ENCODE results near the gene WDFY3. TPM values are rescaled to one million over a fixed set of nuclear protein-coding genes. Genes with fewer than 3 reads are reported as not detected.

WDFY3 gene
- total and polyA plus RNA-seq, 2 of the 13 experiments (the other 11 are each of a cell fraction or from before 2014, with no cell fraction given) = 16.7 to 24.5 TPM

GRCh38 chr4:84966382-84967242 is at the start of gene WDFY3 (continued):
- TF ChIP-seq PBX2 (CRISPR knock-in tag; IDR thresholded peaks at IDR 0.05) (no peak), ZNF350 (CRISPR knock-in tag; IDR thresholded peaks at IDR 0.05; ENCODE audit: borderline replicate concordance, low read depth) (0 out of 2 replicates have a peak, but pooled peaks have one; percentile 19), CENPBD1 (CRISPR knock-in tag; IDR thresholded peaks at IDR 0.05; ENCODE audit: borderline replicate concordance, low read depth) (no peak), KDM1A (CRISPR knock-in tag; IDR thresholded peaks at IDR 0.05) (no peak), MLX (CRISPR knock-in tag; IDR thresholded peaks at IDR 0.05) (no peak), ZSCAN30 (CRISPR knock-in tag; IDR thresholded peaks at IDR 0.05) (no peak), IRF2 (CRISPR knock-in tag; IDR thresholded peaks at IDR 0.05) (peak; percentile 17; the same call in 1 of the 2 replicates), ZNF414 (CRISPR knock-in tag; IDR thresholded peaks at IDR 0.05) (no peak), HDAC2 (CRISPR knock-in tag; IDR thresholded peaks at IDR 0.05) (peak; percentile 52; the same call in 1 of the 2 replicates), SAFB2 (CRISPR knock-in tag; IDR thresholded peaks at IDR 0.05; ENCODE audit: borderline replicate concordance, low read depth) (0 out of 2 replicates have a peak, but pooled peaks have one; percentile 35), ATF3 (CRISPR knock-in tag; IDR thresholded peaks at IDR 0.05) (no peak), HNF4G (IDR thresholded peaks at IDR 0.05; ENCODE audit: borderline replicate concordance, low read depth, low read length) (peak; percentile 28; the same call in 1 of the 2 replicates), HNF4G (CRISPR knock-in tag; IDR thresholded peaks at IDR 0.05; ENCODE audit: borderline replicate concordance, low read depth) (no peak; the same call in 1 of the 2 replicates), ZNF280B (CRISPR knock-in tag; IDR thresholded peaks at IDR 0.05; ENCODE audit: borderline replicate concordance) (no peak), ATF7-NPFF (CRISPR knock-in tag; IDR thresholded peaks at IDR 0.05; ENCODE audit: low read depth) (no peak), ZNF10 (CRISPR knock-in tag; IDR thresholded peaks at IDR 0.05; ENCODE audit: borderline replicate concordance, low read depth) (no peak), HOXA3 (CRISPR knock-in tag; IDR thresholded peaks at IDR 0.05) (peak; percentile 41; the same call in 1 of the 2 replicates), NCOR1 (IDR thresholded peaks at IDR 0.05; ENCODE audit: borderline replicate concordance, low read length) (no peak), ZNF530 (CRISPR knock-in tag; IDR thresholded peaks at IDR 0.05; ENCODE audit: low read depth) (no peak), MED13 (CRISPR knock-in tag; IDR thresholded peaks at IDR 0.05) (no peak), THYN1 (CRISPR knock-in tag; IDR thresholded peaks at IDR 0.05; ENCODE audit: borderline replicate concordance, low read depth) (no peak), FOXM1 (CRISPR knock-in tag; IDR thresholded peaks at IDR 0.05) (no peak), ZSCAN9 (CRISPR knock-in tag; IDR thresholded peaks at IDR 0.05; ENCODE audit: borderline replicate concordance) (0 out of 2 replicates have a peak, but pooled peaks have one; percentile 35)
